Ovary (tissue), 9 donors: ENCODE measurements around the gene NGLY1. TPM values are rescaled to one million over a fixed set of nuclear protein-coding genes. Genes with fewer than 3 reads are reported as not detected.

Experiments
- DNase-seq, 5 donors: peaks; one replicate each; pipeline ENCODE4 v3.0.0-alpha.2; 2019 to 2020
- H3K27ac ChIP-seq, 2 donors: fragments of 200-600 bp; one replicate each; pipeline versions ENCODE4 v1.5.1 to v1.8.0; 2019 to 2022
- H3K27me3 ChIP-seq: fragments of 200-600 bp; one replicate; pipeline ENCODE4 v1.8.0; 2022
- H3K36me3 ChIP-seq: fragments of 200-600 bp; sonication (generic); one replicate; pipeline ENCODE4 v1.5.1; 2019
- H3K4me1 ChIP-seq: one replicate; pipeline ENCODE4 v1.8.1; 2013; ENCODE audit warnings: mild to moderate bottlenecking, moderate library complexity; ENCODE audit not compliant: insufficient read depth
- H3K4me3 ChIP-seq: fragments of 200-600 bp; sonication (generic); one replicate; pipeline ENCODE4 v1.5.1; 2017
- H3K9me3 ChIP-seq, 2 donors: fragments of 200-600 bp in 1 of 2; sonication (generic) in 1 of 2; one replicate each; pipeline versions ENCODE4 v1.5.1 to v1.8.1; 2013 to 2019; ENCODE audit warnings: mild to moderate bottlenecking in 1 of 2, moderate library complexity in 1 of 2
- CTCF ChIP-seq, 3 donors: fragments of 450-650 bp in 2 of 3; fragments of 200-600 bp in 1 of 3; IDR thresholded peaks; one replicate each; pipeline versions ENCODE4 v1.5.1 to v1.8.0; 2016 to 2022; ENCODE audit warnings: antibody characterized with exemption in 3 of 3, mild to moderate bottlenecking in 1 of 3
- EP300 ChIP-seq: sonication (generic); formaldehyde crosslinking; IDR thresholded peaks from one replicate; pipeline ENCODE4 v1.6.1; 2017; ENCODE audit warnings: antibody characterized with exemption
- POLR2A ChIP-seq: fragments of 450-650 bp; IDR thresholded peaks from one replicate; pipeline ENCODE4 v1.6.1; 2017; ENCODE audit warnings: antibody characterized with exemption, mild to moderate bottlenecking, moderate library complexity
- WGBS, 3 donors: extraction: QIAGEN DNeasy Blood & Tissue Kit in 1 of 3; methylation state at CpG; one replicate each; pipeline versions ENCODE4 v1.1.5 to v1.1.7; 2013 to 2017; 5-methylcytosine and 5-hydroxymethylcytosine counted together
- intact Hi-C, 4 donors: fragments of 100-400 bp; cut with DNase I; formaldehyde crosslinking; loops; one replicate each; pipeline versions ENCODE4 v1.11.0 to v1.15.1; 2022 to 2023
- polyA plus RNA-seq, 2 donors: library from polyadenylated mRNA; stranded (reverse); fragments of 200-250 nt in 1 of 2; fragments of 350-450 nt in 1 of 2; fragmentation: Illumina TruSeq in 1 of 2; extraction: RNeasy Lipid Tissue Mini Kit (QIAGEN cat#74804) in 1 of 2; gene quantifications; one replicate each; pipeline ENCODE4 v1.2.3, GENCODE V29; 2013 to 2014
- total RNA-seq, 7 donors: library from RNA; depleted of rRNA in 2 of 7; stranded (reverse); fragments of >200 nt in 2 of 7; fragmentation: NEBNext Ultra II Directional in 3 of 7; extraction: Animal tissue kit (Norgen Biotek cat#: 25700) in 3 of 7; gene quantifications; one replicate each; pipeline versions ENCODE4 v1.1.0 to v1.2.4, GENCODE V29; 2016 to 2023
- donor health status: DM: no; HTN: no; CAD: no; lungs with moderate emphysema.
- donor health status: DM: no; HTN: no; CAD: no.
- donor health status: Bipolar disorder and iron deficiency.
- donor health status: DM: yes; HTN: yes; CAD: no.
- donor health status: DM: no; HTN: no; CAD: no.
- donor health status: DM: yes; HTN: yes; CAD: no.

Gene NGLY1
- total and polyA plus RNA-seq, 9 donors: 11.0 to 30.4 (median 27.1) TPM

GRCh38 chr3:25804676-25805075 is 21.4 kb upstream of the NGLY1 start:
- H3K27me3 ChIP-seq: no peaks in the 10 kb centered on the region
- no peak for DNase-seq
- no peaks in the 10 kb centered on the region for H3K36me3 ChIP-seq
- WGBS, 3 donors: 84 to 95% (median 85%) methylated on average over 1 of the region's 1 CpG
- no peak overlapping the region for H3K27ac ChIP-seq
- no peak overlapping the region for H3K4me3 ChIP-seq
- no peak for TF ChIP-seq POLR2A
- TF ChIP-seq CTCF (IDR thresholded peaks at IDR 0.05): no peak
- no peak for TF ChIP-seq EP300
- H3K4me1 ChIP-seq: no peaks in the 10 kb centered on the region
- intact Hi-C loops: no loop called here
- H3K9me3 ChIP-seq: no peaks in the 10 kb centered on the region

GRCh38 chr3:25803833-25804232 is 20.6 kb upstream of the NGLY1 start:
- WGBS, 3 donors: 73 to 85% (median 84%) methylated on average over 2 of the region's 2 CpGs
- no peaks in the 10 kb centered on the region for H3K4me1 ChIP-seq
- DNase-seq: no peak
- TF ChIP-seq CTCF (IDR thresholded peaks at IDR 0.05) (no peak), POLR2A (no peak), EP300 (no peak)
- no peaks in the 10 kb centered on the region for H3K36me3 ChIP-seq
- H3K4me3 ChIP-seq: no peak overlapping the region
- no peaks in the 10 kb centered on the region for H3K9me3 ChIP-seq
- H3K27ac ChIP-seq: no peak overlapping the region
- no peaks in the 10 kb centered on the region for H3K27me3 ChIP-seq
- intact Hi-C loops: no loop called here

GRCh38 chr3:25801786-25802185 is 18.5 kb upstream of the NGLY1 start:
- no peak for DNase-seq
- Histone ChIP-seq H3K9me3 (no peaks in the 10 kb centered on the region), H3K27ac (no peak overlapping the region), H3K27me3 (no peaks in the 10 kb centered on the region), H3K4me3 (no peak overlapping the region), H3K4me1 (no peaks in the 10 kb centered on the region), H3K36me3 (no peaks in the 10 kb centered on the region)
- TF ChIP-seq EP300 (no peak), POLR2A (no peak), CTCF (IDR thresholded peaks at IDR 0.05) (no peak)
- 53 to 71% (median 60%) methylated on average over 3 of the region's 3 CpGs for WGBS, 3 donors
- intact Hi-C loops: no loop called here

GRCh38 chr3:25789596-25790556 is 6.6 kb upstream of the NGLY1 start, which contains the start of gene OXSM:
Gene OXSM, plus strand, starts transcription at chr3:25790090. Its CDS starts 931 bp downstream, at chr3:25791021.
- no peaks in the 10 kb centered on the region for H3K36me3 ChIP-seq
- peak; percentile 75 to 90 (median 82) for DNase-seq
- TF ChIP-seq EP300 (peak; percentile 32), POLR2A (peak; percentile 38), CTCF (IDR thresholded peaks at IDR 0.05) (no peak)
- peak within 1 kb of the TSS; percentile 5 to 68 for H3K27ac ChIP-seq
- H3K9me3 ChIP-seq: no peaks in the 10 kb centered on the region
- WGBS, 3 donors: 0 to 1% (median 1%) methylated on average over 54 to 56 of the region's 56 CpGs
- H3K4me3 ChIP-seq: peak within 1 kb of the TSS; percentile 51
- no peaks in the 10 kb centered on the region for H3K27me3 ChIP-seq
- intact Hi-C loops: loop anchor here in 2 of 4 donors (10.0 kb wide), 1 partner anchor 125 kb away; the partner anchor contains the start of gene TOP2B (in 2 of the 2)
- H3K4me1 ChIP-seq: peaks cover 2% of the 10 kb centered on the region
